Omental fat pad (tissue), 4 donors: ENCODE results near the gene HOXB8. TPM values are rescaled to one million over a fixed set of nuclear protein-coding genes. Genes with fewer than 3 reads are reported as not detected.

Source experiments
- ATAC-seq: fragments of 150-250 bp; one replicate; pipeline ENCODE4 v1.9.1; 2016; ENCODE audit warnings: mild to moderate bottlenecking, moderate library complexity; ENCODE audit not compliant: low FRiP score
- DNase-seq: peaks from one replicate; pipeline ENCODE4 v3.0.0-alpha.2; 2019; ENCODE audit warnings: low spot score
- total RNA-seq, 4 donors: library from RNA; depleted of rRNA; stranded (reverse); fragments of >200 nt; gene quantifications; one replicate each; pipeline ENCODE4 v1.1.0, GENCODE V29; 2016
- TF ChIP-seq, protein P1 (sequence below), 3 donors: fragments of 450-650 bp; IDR thresholded peaks; one replicate each; pipeline ENCODE4 v1.5.1; 2016 to 2017; ENCODE audit warnings: antibody characterized with exemption in 3 of 3, mild to moderate bottlenecking in 3 of 3, moderate library complexity in 2 of 3

Gene HOXB8
- total RNA-seq, 4 donors from 2014 or later: 4.3 to 6.2 (median 5.0) TPM

- no peak for ATAC-seq
These were observed 47.3 kb downstream of the HOXB8 start for GRCh38 chr17:48567646-48568354.

DNA sequence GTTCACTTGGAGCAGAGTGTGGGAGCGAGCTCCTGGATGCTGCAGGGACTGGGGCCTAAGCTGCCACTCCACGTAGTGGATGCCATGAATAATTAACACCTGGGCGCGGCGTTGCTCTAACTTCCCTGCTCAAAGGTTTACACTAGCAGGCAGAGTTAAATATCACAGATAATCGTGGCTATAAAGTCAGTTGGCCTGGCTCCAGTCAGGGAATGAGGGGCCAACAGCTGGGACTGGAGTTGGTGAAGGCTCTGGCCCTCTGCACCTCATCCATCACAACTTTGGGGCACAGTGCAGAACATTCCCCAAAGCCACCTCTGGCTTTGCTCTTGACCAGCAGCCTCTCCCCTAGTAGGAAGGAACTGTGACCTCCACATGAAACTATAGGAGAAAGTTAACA is 47.9 kb downstream of the HOXB8 start:
- ATAC-seq (no peak), DNase-seq (no peak)
- TF ChIP-seq, protein P1, sequence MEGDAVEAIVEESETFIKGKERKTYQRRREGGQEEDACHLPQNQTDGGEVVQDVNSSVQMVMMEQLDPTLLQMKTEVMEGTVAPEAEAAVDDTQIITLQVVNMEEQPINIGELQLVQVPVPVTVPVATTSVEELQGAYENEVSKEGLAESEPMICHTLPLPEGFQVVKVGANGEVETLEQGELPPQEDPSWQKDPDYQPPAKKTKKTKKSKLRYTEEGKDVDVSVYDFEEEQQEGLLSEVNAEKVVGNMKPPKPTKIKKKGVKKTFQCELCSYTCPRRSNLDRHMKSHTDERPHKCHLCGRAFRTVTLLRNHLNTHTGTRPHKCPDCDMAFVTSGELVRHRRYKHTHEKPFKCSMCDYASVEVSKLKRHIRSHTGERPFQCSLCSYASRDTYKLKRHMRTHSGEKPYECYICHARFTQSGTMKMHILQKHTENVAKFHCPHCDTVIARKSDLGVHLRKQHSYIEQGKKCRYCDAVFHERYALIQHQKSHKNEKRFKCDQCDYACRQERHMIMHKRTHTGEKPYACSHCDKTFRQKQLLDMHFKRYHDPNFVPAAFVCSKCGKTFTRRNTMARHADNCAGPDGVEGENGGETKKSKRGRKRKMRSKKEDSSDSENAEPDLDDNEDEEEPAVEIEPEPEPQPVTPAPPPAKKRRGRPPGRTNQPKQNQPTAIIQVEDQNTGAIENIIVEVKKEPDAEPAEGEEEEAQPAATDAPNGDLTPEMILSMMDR (IDR thresholded peaks at IDR 0.05): no peak

More at GRCh38 chr17:48567646-48568354, 47.3 kb downstream of the HOXB8 start:
- no peak for DNase-seq
- TF ChIP-seq, protein P1 (IDR thresholded peaks at IDR 0.05): no peak

DNA sequence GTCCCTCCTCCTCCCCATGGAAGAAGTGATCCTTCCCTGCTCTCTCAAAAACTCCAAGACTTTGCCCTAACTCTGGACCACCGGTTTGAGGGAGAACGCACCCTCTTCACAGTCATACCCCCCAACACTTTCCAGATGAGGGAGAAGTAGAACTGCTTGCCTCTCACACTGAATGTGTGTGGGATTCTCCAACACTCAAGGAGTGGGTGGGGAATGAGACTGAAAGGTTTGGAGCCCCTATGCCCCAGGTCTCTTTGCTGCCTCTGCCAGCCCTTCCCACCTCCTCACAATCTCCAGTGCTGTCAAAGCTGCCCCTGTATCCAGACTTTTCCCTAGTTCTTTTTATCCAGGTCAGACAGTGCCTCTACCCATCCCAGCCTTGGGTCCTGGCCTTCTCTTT is 48.4 kb downstream of the HOXB8 start:
- no peak for ATAC-seq
- DNase-seq: no peak

GRCh38 chr17:48565925-48566710 is 49.0 kb downstream of the HOXB8 start:
- TF ChIP-seq, protein P1 (IDR thresholded peaks at IDR 0.05): no peak
- DNase-seq (no peak), ATAC-seq (no peak)

More for the DNA sequence above, 48.4 kb downstream of the HOXB8 start:
- TF ChIP-seq, protein P1 (IDR thresholded peaks at IDR 0.05): no peak

DNA sequence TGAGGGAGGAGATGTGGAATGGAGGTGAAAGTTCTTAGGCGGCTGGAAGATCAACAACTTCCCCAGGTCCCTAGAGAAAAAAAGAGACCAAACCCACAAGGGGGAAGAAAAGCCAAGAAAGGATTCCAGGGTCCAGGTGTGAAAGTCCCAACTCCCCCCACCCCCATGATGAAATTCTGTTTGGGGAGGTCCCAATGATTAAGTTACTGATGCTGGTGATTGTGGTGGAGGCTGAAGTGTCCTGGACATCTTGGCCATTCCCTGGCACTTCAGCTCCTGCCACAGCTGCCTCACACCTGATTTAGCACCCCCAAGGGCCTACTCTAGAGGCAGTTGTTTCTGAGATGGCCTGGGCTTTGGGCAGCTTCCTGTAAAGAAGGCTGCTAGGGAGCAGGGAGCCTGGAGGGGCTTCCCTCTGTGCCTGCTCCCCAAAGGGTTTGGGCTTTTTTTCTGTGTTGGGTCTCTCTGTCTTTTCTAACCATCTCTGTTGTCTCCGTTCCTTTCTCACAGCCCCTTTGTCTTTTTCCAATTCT is 50.0 kb downstream of the HOXB8 start:
- TF ChIP-seq, protein P1 (IDR thresholded peaks at IDR 0.05): no peak
- no peak for DNase-seq
- ATAC-seq: no peak

DNA sequence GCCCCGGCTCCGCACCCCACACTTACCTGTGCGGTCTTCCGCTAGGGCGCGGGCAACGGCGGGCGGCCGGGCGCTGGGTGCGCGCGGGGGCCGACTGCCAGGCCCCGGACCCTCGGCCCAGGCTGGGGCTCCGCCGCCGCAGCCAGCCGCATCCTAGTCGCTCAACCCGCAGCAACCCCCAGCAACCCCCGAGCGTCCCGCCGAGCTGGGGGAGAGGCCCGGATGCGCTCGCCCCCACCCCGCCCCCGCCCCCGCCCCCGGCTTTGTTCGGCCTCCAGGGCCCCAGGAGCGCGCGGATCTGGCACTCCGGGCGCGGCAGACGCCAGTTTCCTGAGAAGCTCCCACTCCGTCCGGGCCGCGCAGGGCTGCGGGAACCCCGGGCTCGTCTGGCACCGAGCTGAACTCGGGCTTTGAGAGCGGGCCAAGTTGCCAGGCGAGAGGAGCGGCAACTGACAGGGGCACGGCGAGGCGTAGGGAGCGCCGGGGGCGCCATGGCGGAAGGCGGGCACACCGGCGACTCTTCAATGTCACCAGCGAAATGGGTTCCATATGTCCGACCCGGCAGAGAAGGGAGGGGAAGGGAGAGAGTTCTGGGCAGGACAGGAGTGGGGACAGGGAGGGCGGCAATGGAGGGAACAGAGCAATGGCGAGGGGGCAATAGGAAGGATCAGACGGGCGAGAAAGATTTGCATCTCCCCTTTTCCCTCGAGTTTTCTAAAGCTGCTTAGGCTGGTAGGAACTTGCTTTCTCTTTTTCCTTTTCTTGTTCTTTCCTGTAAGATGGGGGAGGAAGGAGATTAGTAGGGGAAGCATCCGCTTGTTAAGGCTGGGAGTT is 50.7 kb downstream of the HOXB8 start:
- TF ChIP-seq, protein P1 (IDR thresholded peaks at IDR 0.05): no peak
- DNase-seq (no peak), ATAC-seq (peak; percentile 24)
